Activated CD8-positive, alpha-beta memory T cell treated with anti-CD3 and anti-CD28 coated beads, Interleukin-2, amount 50 U/mL, for 48 hours (primary cell): ENCODE data around the gene OR2AT4.
"Not testable (repeated sequence)": the region's sequence is repeated elsewhere in the genome, so short reads cannot be mapped to it uniquely, and the experiment has no call there.

Experiments
- DNase-seq: peaks from one replicate; pipeline ENCODE4 v3.0.0-alpha.2; 2020

Gene OR2AT4

GRCh38 chr11:75101424-75102128 lies 4.9 kb upstream of the OR2AT4 start:
- DNase-seq, result no peak

DNA sequence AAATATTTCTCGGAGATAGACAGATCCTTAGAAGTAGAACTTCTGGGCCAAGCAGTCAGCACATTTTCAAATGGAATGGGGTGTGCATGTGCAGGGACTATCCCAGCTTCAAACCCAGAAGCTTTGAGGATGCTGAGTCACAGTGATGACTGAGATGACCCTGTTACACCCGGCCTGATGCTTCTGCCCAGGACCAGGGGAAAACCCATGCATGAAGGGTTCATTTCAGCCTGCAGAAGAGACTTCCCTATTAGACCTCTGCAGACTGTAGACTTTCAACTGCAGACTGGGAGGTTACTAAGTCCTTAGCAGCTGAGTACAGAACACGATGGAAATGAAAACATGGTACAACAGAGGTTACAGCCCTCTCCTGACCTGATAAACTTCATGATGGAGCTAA lies 3.6 kb upstream of the OR2AT4 start:
- DNase-seq, result peak; percentile 59

DNA sequence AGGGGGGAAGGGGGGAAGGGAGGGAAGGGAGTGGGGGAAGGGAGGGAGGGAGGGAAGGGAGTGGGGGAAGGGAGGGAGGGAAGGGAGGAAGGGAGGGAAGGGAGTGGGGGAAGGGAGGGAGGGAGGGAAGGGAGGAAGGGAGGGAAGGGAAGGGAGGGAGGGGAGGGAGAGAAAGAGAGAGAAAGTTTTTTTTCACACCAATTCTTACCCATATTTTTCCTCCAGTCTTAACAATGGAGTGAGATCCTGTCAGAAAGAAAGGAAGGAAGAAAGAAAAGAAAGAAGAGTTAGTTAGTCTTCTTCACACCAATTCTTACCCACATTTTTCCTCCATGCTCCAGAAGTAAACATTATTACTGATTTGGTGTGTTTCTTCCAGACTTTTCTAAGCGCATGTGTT lies 3.0 kb upstream of the OR2AT4 start:
- DNase-seq, result no peak

DNA sequence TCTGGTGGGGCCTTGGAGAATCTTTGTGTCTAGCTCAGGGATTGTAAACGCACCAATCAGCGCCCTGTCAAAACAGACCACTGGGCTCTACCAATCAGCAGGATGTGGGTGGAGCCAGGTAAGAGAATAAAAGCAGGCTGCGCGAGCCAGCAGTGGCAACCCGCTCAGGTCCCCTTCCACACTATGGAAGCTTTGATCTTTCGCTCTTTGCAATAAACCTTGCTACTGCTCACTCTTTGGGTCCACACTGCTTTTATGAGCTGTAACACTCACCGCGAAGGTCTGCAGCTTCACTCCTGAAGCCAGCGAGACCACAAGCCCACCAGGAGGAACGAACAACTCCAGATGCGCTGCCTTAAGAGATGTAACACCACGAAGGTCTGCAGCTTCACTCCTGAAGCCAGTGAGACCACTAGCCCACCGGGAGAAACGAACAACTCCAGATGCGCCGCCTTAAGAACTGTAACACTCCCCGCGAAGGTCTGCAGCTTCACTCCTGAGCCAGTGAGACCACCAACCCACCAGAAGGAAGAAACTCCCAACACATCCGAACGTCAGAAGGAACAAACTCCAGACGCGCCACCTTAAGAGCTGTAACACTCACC lies 2.3 kb upstream of the OR2AT4 start:
- DNase-seq, result not testable (repeated sequence)

DNA sequence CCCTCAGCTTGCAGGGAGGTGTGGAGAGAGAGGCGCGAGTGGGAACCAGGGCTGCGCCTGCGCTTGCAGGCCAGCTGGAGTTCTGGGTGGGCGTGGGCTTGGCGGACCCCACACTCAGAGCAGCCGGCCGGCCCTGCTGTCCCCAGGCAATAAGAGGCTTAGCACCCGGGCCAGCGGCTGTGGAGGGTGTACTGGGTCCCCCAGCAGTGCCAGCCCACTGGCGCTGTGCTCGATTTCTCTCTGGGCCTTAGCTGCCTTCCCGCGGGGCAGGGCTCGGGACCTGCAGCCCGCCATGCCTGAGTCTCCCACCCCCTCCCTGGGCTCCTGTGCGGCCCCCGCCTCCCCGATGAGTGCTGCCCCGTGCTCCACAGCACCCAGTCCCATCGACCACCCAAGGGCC lies 1.5 kb upstream of the OR2AT4 start:
- DNase-seq, result not testable (repeated sequence)

- DNase-seq, result no peak
Observed at GRCh38 chr11:75097173-75097557, 489 bp upstream of the OR2AT4 start.

- DNase-seq, result not testable (repeated sequence)
Observed at GRCh38 chr11:75094382-75094781, 2.3 kb downstream of the OR2AT4 start.

DNA sequence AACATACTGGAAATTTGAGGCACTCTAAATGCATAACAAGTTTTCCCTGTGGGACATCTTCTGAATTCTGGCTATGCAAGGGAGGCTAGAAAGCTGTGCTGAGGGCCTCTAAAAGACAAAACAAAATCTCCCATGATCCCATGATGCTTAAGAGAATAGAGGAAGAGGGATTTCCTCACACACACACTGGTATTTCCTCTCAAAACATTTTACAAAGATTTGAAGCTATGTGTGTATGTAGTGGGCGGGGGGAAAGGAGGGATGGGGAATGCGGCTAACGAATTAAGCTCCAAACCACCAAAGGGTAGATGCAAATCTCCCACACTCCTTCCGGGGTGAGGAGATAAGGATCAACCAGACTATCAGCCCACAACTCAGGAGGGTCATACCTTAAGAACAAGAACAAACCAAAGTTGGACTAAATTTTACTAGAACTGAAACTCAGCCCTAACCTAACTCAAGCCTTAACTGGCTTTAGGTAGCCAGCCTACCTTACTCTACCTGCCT lies 6.0 kb downstream of the OR2AT4 start:
- DNase-seq, result no peak

- DNase-seq, result no peak
Observed at GRCh38 chr11:75087319-75088305, 9.1 kb downstream of the OR2AT4 start.

DNA sequence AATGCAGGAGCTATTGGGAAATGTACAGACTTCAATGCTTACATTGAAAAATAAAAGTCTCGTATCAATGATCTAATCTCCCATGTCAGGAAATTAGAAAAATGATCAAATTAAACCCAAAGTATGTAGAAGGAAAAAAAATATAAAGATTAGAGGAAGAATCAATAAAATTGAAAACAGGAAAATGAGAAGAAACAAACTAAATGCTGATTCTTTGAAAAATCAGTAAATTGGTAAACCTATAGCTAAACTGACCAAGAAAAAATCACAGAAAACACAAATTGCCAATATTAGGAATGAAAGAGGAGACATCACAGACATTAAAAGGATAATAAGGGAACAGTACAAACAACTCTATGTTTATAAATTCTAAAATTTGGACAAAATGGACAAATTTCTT lies 11.8 kb downstream of the OR2AT4 start:
- DNase-seq, result no peak

GRCh38 chr11:75083217-75083605 lies 13.5 kb downstream of the OR2AT4 start:
- DNase-seq, result no peak

DNA sequence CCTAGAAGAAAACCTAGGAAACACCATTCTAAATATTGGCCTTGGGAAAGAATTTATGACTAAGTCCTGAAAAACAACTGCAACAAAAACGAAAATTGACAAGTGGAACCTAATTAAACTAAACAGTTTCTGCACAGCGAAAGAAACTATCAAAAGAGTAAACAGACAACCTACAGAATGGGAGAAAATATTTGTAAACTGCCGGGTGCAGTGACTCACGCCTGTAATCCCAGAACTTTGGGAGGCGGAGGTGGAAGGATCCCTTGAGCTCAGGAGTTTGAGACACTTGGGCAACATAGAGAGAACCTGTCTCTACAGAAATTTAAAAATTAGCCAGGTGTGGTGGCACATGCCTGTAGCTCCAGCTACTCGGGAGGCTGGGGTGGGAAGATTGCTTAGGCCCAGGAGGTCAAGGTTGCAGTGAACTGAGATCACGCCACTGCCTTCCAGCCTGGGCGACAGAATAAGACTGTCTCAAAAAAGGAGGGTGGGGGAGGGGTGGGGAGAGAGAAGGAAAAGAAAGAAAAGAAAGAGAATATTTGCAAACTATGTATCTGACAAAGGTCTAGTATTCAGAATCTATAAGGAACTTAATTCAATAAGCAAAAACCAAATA lies 14.0 kb downstream of the OR2AT4 start:
- no peak for DNase-seq

DNA sequence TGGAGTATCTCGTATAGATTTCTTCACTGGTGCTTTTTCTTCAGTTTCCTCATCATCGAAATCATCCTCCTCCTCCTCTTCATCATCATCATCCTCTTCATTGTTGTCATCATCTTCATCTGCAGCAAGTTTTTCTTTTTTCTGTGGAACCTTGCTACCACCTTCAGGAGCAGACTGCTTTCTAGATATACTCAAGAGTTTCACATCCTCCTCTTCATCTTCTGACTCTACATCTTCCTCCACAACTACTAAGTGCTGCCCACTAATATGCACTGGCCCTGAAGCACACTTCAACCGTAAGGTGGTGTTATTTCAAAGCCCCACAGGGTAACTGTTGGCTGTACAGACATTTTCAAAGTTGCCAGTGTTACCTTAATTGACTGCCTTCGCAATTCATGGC lies 17.1 kb downstream of the OR2AT4 start:
- no peak for DNase-seq

DNA sequence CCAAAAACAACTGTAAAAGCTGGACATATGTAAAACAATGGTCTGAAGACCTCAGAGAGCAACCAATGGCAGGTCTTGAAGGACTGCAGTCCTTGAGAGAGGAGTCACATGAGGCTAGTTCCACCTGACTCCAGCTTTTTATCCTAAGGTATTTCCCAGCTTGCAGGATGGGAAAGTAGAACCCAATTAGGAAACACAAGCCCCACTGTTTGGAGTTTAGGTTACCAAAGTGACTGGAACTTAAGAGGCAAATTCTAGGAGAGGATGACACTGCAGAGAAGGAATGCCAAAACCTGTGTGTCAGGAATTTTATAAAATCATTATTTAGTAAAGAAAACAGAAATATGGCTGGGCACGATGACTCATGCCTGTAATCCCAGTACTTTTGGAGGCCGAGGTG lies 18.4 kb downstream of the OR2AT4 start:
- no peak for DNase-seq

DNA sequence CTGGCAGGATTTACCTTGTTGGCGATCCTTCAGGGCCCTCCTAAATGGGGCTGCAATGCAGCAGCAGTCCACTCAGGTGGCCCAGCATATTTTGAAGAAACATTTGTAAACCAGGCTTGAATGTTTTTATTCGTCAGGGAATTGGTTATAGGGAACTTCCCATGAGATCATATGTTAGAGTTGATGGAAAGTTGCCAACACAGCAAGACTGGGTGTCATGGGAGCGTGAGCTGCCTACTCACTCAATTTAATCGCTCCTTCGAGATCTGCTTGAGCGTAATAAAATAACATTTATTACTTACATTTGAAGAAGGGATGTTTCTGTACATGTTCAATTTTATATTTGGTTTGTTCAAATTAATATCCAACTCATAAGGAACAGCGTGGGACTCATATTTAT lies 19.4 kb downstream of the OR2AT4 start:
- no peak for DNase-seq

DNA sequence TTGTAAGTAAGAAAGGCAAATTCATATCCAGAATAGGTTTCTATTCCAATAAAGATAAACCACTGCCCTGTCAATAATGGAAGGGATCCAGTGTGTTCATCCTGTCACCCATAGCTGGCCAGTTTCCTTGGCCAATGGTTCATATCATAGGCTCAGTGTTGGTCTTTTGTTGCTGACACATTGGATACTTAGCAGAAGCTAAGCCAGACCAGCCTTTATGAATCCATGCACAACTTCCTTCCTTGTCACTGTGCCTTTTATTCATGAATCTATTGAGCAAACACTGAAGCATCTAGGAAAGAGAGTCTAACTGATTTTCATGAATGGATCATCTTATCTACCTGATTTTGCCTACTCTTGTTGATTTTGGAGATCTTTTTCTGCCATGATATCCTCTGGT lies 20.0 kb downstream of the OR2AT4 start:
- DNase-seq, result no peak

DNA sequence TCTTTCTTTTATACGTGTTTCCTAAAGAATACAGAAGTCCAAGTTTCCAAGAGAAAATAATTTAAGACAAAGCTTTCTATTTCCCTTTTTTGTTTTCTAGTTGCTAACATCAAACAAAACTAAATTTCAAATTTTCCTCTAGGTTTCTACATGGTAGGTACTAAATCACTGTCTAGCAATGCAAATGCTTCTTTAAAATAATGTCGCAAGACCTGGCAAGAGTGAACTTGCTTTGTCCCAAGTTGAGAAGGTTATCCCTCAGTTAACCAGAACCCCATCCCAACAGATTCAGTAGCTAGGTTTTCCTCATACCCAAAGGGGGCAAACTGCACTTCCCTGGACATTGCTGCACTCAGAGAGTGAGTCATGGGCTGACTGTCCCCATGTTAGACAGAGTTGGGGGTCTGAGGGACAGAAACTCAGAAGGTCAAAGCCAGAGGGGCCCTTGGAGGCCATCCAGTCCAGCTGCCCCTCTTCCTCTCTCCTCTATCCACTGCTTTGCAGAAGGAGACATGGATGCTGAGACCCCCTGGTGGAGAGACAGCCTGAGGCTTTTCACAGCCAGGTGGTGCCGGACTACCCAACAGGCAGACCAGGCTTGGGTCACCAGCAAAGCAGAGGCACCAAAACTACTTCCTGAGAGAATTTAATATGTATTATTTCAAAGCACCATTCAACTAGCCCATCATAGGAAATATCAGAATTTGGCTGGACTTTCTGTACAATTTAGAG lies 23.1 kb downstream of the OR2AT4 start:
- DNase-seq, result no peak

- no peak for DNase-seq
Observed at GRCh38 chr11:75072582-75072981, 24.1 kb downstream of the OR2AT4 start.

GRCh38 chr11:75069473-75069872 lies 27.2 kb downstream of the OR2AT4 start:
- DNase-seq, result no peak

DNA sequence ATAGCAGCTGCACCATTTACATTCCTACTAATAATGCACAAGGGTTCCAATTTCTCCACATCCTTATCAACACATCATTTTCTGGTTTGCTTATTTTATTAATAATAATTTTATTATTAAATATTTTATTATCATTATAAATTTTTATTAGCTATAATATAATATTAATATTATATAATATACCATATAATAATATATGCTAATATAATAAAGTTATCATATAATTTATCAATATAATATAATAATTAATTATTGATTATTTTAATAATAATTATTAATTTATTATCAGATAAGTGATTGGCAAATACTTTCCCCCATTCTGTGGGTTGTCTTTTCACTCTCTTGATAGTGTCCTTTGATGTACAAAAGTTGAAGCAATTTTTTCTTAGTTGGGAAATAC lies 27.7 kb downstream of the OR2AT4 start:
- no peak for DNase-seq

- DNase-seq, result no peak
Observed at GRCh38 chr11:75068559-75068958, 28.1 kb downstream of the OR2AT4 start.

DNA sequence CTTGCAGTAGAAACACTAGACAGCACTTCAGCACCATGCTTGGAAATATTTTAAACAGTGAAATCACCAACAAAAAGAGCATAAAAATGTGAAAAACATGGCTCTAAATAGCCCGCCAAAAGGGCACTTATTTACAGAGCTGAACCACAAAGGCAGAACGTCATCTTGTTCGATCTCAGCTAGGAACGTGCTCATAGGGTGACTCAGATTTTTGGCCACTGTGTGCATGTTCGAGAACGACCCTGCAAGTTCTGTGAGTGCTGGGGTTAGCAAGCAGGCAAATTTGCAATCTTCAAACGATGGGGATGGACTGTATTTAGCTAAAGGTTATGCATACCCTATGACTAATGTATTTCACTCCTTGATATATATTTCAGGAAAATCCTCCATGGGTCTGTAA lies 30.6 kb downstream of the OR2AT4 start:
- DNase-seq, result no peak
